IPS DF 4.7 (cell line): ENCODE data around the gene OR8B8.
"Not testable (repeated sequence)": the region's sequence is repeated elsewhere in the genome, so short reads cannot be mapped to it uniquely, and the experiment has no call there.

Source experiments
- DNase-seq: peaks from one replicate; pipeline ENCODE4 v3.0.0-alpha.2; 2013; ENCODE audit warnings: low spot score; ENCODE audit errors: extremely low read depth

OR8B8 gene

GRCh38 chr11:124441519-124441918, 4.0 kb downstream of the OR8B8 start:
- no peak for DNase-seq

GRCh38 chr11:124441081-124441480, 4.4 kb downstream of the OR8B8 start:
- DNase-seq: no peak

GRCh38 chr11:124440608-124441007, 4.9 kb downstream of the OR8B8 start:
- DNase-seq: no peak

GRCh38 chr11:124434699-124435098, 10.8 kb downstream of the OR8B8 start:
- DNase-seq: no peak

- no peak for DNase-seq
Measured at GRCh38 chr11:124429599-124429998, 15.9 kb downstream of the OR8B8 start.

GRCh38 chr11:124424384-124424921, 21.0 kb downstream of the OR8B8 start, which contains the start of gene OR8B4:
OR8B4 (minus strand) TSS chr11:124424871; CDS start chr11:124424871, 0 bp downstream.
- DNase-seq: no peak

- no peak for DNase-seq
Measured at GRCh38 chr11:124421043-124421442, 24.5 kb downstream of the OR8B8 start.

GRCh38 chr11:124415356-124415923, 30.1 kb downstream of the OR8B8 start:
- DNase-seq: peak; percentile 2

- DNase-seq: no peak
Measured at GRCh38 chr11:124409906-124410305, 35.6 kb downstream of the OR8B8 start.

- DNase-seq: no peak
Measured at GRCh38 chr11:124405581-124405980, 39.9 kb downstream of the OR8B8 start.

GRCh38 chr11:124403186-124403585, 42.3 kb downstream of the OR8B8 start:
- not testable (repeated sequence) for DNase-seq

GRCh38 chr11:124402326-124402922, 43.1 kb downstream of the OR8B8 start:
- DNase-seq: peak; percentile 56

GRCh38 chr11:124398924-124399323, 46.6 kb downstream of the OR8B8 start, which contains the start of gene OR8B3:
OR8B3 (minus strand) TSS chr11:124399024; CDS start chr11:124397351, 1,673 bp downstream.
- no peak for DNase-seq

GRCh38 chr11:124396847-124397246, 48.6 kb downstream of the OR8B8 start:
- DNase-seq: not testable (repeated sequence)

GRCh38 chr11:124394408-124394807, 51.1 kb downstream of the OR8B8 start:
- no peak for DNase-seq
